H1 (cell line): ENCODE results near the gene MGAT4B. TPM values are rescaled to one million over a fixed set of nuclear protein-coding genes. Genes with fewer than 3 reads are reported as not detected.

Experiments
- CTCF ChIA-PET: fragments of 300-600 bp; sonication (Branson Sonifier 250); formaldehyde crosslinking; loops from one replicate; lab custom pipeline; 2021; ENCODE audit not compliant: partially characterized antibody; lab: Charles Lee
- POLR2A ChIA-PET: fragments of 300-600 bp; sonication (Branson Sonifier 250); formaldehyde crosslinking; loops from one replicate; lab custom pipeline; 2021; ENCODE audit warnings: inconsistent platforms; ENCODE audit not compliant: partially characterized antibody; lab: Charles Lee
- DNase-seq, 2 experiments: peaks; one replicate each; pipeline versions ENCODE4 v3.0.0 to v3.0.0-alpha.2; 2010 to 2022; ENCODE audit warnings: low spot score in 2 of 2, low read depth in 1 of 2, mixed read lengths in 1 of 2
- FAIRE-seq: peaks from 2 replicates; lab custom pipeline; 2011; peaks lifted over from hg19 to GRCh38; lab: Jason Lieb, UNC
- H2AFZ ChIP-seq: 2 replicates; pipeline ENCODE4 v1.8.1; 2012; ENCODE audit warnings: low read length, inconsistent platforms
- H2AK5ac ChIP-seq: 2 replicates; pipeline ENCODE4 v1.6.1; 2013; ENCODE audit warnings: low read depth, low read length
- H2BK120ac ChIP-seq: replicated peaks from 2 replicates; pipeline ENCODE3; 2013; ENCODE audit warnings: low read depth, low read length, inconsistent platforms
- H2BK12ac ChIP-seq: 2 replicates; pipeline ENCODE4 v1.6.1; 2013; ENCODE audit warnings: low read depth, low read length
- H2BK15ac ChIP-seq: 2 replicates; pipeline ENCODE4 v1.6.1; 2013; ENCODE audit warnings: low read length
- H2BK20ac ChIP-seq: 2 replicates; pipeline ENCODE4 v1.6.1; 2013; ENCODE audit warnings: low read length
- H2BK5ac ChIP-seq: 2 replicates; pipeline ENCODE4 v1.6.1; 2013; ENCODE audit warnings: low read depth, low read length
- H3K14ac ChIP-seq: 2 replicates; pipeline ENCODE4 v1.6.1; 2013; ENCODE audit warnings: inconsistent platforms; ENCODE audit not compliant: insufficient read length
- H3K18ac ChIP-seq: 2 replicates; pipeline ENCODE4 v1.6.1; 2013; ENCODE audit warnings: low read length; ENCODE audit errors: extremely low read depth
- H3K23ac ChIP-seq: 2 replicates; pipeline ENCODE4 v1.6.1; 2013; ENCODE audit warnings: inconsistent platforms; ENCODE audit not compliant: insufficient read length
- H3K23me2 ChIP-seq: 2 replicates; pipeline ENCODE4 v1.6.1; 2013; ENCODE audit warnings: low read depth, low read length
- H3K27ac ChIP-seq: 2 replicates; pipeline ENCODE4 v1.6.1; 2011; ENCODE audit warnings: low read depth, low read length, inconsistent platforms
- H3K27me3 ChIP-seq, 4 experiments: replicated peaks in 1 of 4; 1 replicate in 1 of 4; 2 replicates in 3 of 4; pipeline versions ENCODE4 v1.6.1 to v1.8.1; 2011 to 2013; ENCODE audit warnings: low read length in 3 of 4, mild to moderate bottlenecking in 3 of 4, inconsistent platforms in 2 of 4, mixed read lengths in 2 of 4, moderate library complexity in 1 of 4; ENCODE audit not compliant: control insufficient read depth in 3 of 4, insufficient read depth in 3 of 4; ENCODE audit errors: extremely low read depth in 1 of 4
- H3K36me3 ChIP-seq, 4 experiments: 2 replicates each; pipeline versions ENCODE4 v1.6.1 to v1.8.1; 2011 to 2013; ENCODE audit warnings: mild to moderate bottlenecking in 4 of 4, low read length in 3 of 4, moderate library complexity in 2 of 4, control low read depth in 1 of 4, inconsistent platforms in 1 of 4; ENCODE audit not compliant: insufficient read depth in 4 of 4, control insufficient read depth in 2 of 4
- H3K4ac ChIP-seq: replicated peaks from 2 replicates; pipeline ENCODE3; 2013; ENCODE audit warnings: low read length, low read depth, mixed read lengths, inconsistent platforms; ENCODE audit not compliant: insufficient read length
- H3K4me1 ChIP-seq, 4 experiments: replicated peaks in 1 of 4; 1 replicate in 1 of 4; 2 replicates in 3 of 4; pipeline versions ENCODE4 v1.6.1 to v1.8.1; 2011 to 2013; ENCODE audit warnings: low read length in 3 of 4, inconsistent platforms in 2 of 4, mixed read lengths in 1 of 4; ENCODE audit not compliant: insufficient read depth in 4 of 4, control insufficient read depth in 3 of 4
- H3K4me2 ChIP-seq, 2 experiments: 2 replicates each; pipeline versions ENCODE4 v1.6.1 to v1.8.1; 2011 to 2013; ENCODE audit warnings: low read depth in 2 of 2, low read length in 2 of 2, control low read depth in 1 of 2, inconsistent platforms in 1 of 2, mild to moderate bottlenecking in 1 of 2; ENCODE audit not compliant: insufficient read depth in 1 of 2
- H3K4me3 ChIP-seq, 4 experiments: fragments of 200-600, 300-600 bp in 1 of 4; sonication (generic), shearing (Covaris generic), sonication (Bioruptor Twin) in 1 of 4; 2 replicates each; pipeline versions ENCODE4 v1.5.1 to v1.8.1; 2011 to 2016; ENCODE audit warnings: low read length in 4 of 4, low read depth in 3 of 4, control low read depth in 2 of 4, inconsistent platforms in 2 of 4, mild to moderate bottlenecking in 2 of 4, mixed read lengths in 1 of 4, moderate library complexity in 1 of 4; ENCODE audit not compliant: insufficient read depth in 2 of 4; ENCODE audit errors: extremely low read depth in 1 of 4
- H3K56ac ChIP-seq: replicated peaks from 2 replicates; pipeline ENCODE3; 2013; ENCODE audit warnings: low read depth, mild to moderate bottlenecking, mixed read lengths, low read length, inconsistent platforms; ENCODE audit not compliant: insufficient read length
- H3K79me1 ChIP-seq: 2 replicates; pipeline ENCODE4 v1.6.1; 2013; ENCODE audit warnings: low read depth, low read length, control low read depth
- H3K79me2 ChIP-seq, 2 experiments: 2 replicates each; pipeline versions ENCODE4 v1.6.1 to v1.8.1; 2012 to 2013; ENCODE audit warnings: low read length in 2 of 2, mild to moderate bottlenecking in 2 of 2, inconsistent platforms in 1 of 2; ENCODE audit not compliant: insufficient read depth in 2 of 2, control insufficient read depth in 1 of 2
- H3K9ac ChIP-seq, 4 experiments: replicated peaks in 1 of 4; 1 replicate in 1 of 4; 2 replicates in 3 of 4; pipeline versions ENCODE4 v1.6.1 to v1.8.1; 2011 to 2013; ENCODE audit warnings: low read depth in 3 of 4, low read length in 3 of 4, control low read depth in 2 of 4, mild to moderate bottlenecking in 2 of 4, moderate library complexity in 2 of 4, inconsistent platforms in 1 of 4; ENCODE audit errors: extremely low read depth in 1 of 4
- H3K9me3 ChIP-seq, 2 experiments: 2 replicates each; pipeline versions ENCODE4 v1.6.1 to v1.8.1; 2012 to 2013; ENCODE audit warnings: mild to moderate bottlenecking in 2 of 2, moderate library complexity in 2 of 2, control low read depth in 1 of 2, inconsistent platforms in 1 of 2, low read depth in 1 of 2, low read length in 1 of 2, mixed read lengths in 1 of 2; ENCODE audit not compliant: insufficient read depth in 2 of 2
- H4K20me1 ChIP-seq, 2 experiments: replicated peaks in 1 of 2; 2 replicates each; pipeline versions ENCODE3 to v1.8.1; 2011 to 2013; ENCODE audit warnings: inconsistent platforms in 2 of 2, low read length in 2 of 2, mild to moderate bottlenecking in 1 of 2; ENCODE audit not compliant: insufficient read depth in 2 of 2, control insufficient read depth in 1 of 2
- H4K5ac ChIP-seq: 2 replicates; pipeline ENCODE4 v1.6.1; 2013; ENCODE audit warnings: low read length, low read depth, mixed read lengths, inconsistent platforms; ENCODE audit not compliant: insufficient read length
- H4K8ac ChIP-seq: 2 replicates; pipeline ENCODE4 v1.8.0; 2013; ENCODE audit warnings: mild to moderate bottlenecking, moderate library complexity, low read length, inconsistent platforms; ENCODE audit not compliant: insufficient read depth; ENCODE audit errors: extremely low read depth
- H4K91ac ChIP-seq: replicated peaks from 2 replicates; pipeline ENCODE3; 2013; ENCODE audit warnings: low read length, mixed read lengths, inconsistent platforms; ENCODE audit not compliant: insufficient read length
- CEBPB ChIP-seq: IDR thresholded peaks from 2 replicates; pipeline ENCODE4 v1.6.1; 2012; ENCODE audit warnings: low read depth, low read length
- CTBP2 ChIP-seq: IDR thresholded peaks from 2 replicates; pipeline ENCODE4 v1.7.0; 2011; ENCODE audit warnings: borderline replicate concordance, mild to moderate bottlenecking, moderate library complexity, mixed read lengths, low read length; ENCODE audit not compliant: insufficient read depth, insufficient read length
- EGR1 ChIP-seq: IDR thresholded peaks from 2 replicates; pipeline ENCODE4 v1.6.1; 2011; ENCODE audit warnings: low read depth, low read length, borderline replicate concordance
- FOSL1 ChIP-seq: IDR thresholded peaks from 2 replicates; pipeline ENCODE4 v1.6.1; 2011; ENCODE audit warnings: mild to moderate bottlenecking, low read depth, low read length, moderate library complexity; ENCODE audit not compliant: insufficient read depth
- MAX ChIP-seq: IDR thresholded peaks from 2 replicates; pipeline ENCODE4 v1.6.1; 2012; ENCODE audit warnings: inconsistent platforms
- NANOG ChIP-seq: IDR thresholded peaks from 2 replicates; pipeline ENCODE4 v1.6.1; 2011; ENCODE audit warnings: low read length, low read depth, mild to moderate bottlenecking, inconsistent platforms; ENCODE audit not compliant: insufficient read depth, poor library complexity, severe bottlenecking
- TAF7 ChIP-seq: optimal IDR thresholded peaks from 2 replicates; pipeline ENCODE3; 2011; ENCODE audit warnings: low read depth, mild to moderate bottlenecking, inconsistent platforms, low read length, moderate library complexity, borderline replicate concordance
- WGBS, 2 experiments: shearing (Covaris generic) in 1 of 2; methylation state at CpG; one replicate each; pipeline versions ENCODE4 v1.1.6 to v1.1.7; 2013 to 2015; ENCODE audit warnings: low lambda C conversion rate in 2 of 2, mixed read lengths in 2 of 2, inconsistent platforms in 1 of 2, low coverage in 1 of 2, missing lambda C conversion rate in 1 of 2; ENCODE audit not compliant: insufficient replicate concordance in 2 of 2, insufficient coverage in 1 of 2, insufficient read length in 1 of 2; ENCODE audit errors: extremely low coverage in 1 of 2, missing lambda C conversion rate in 1 of 2; 5-methylcytosine and 5-hydroxymethylcytosine counted together
- polyA plus RNA-seq, 7 experiments: library from polyadenylated mRNA; depleted of rRNA in 3 of 7; stranded (reverse) in 5 of 7; unstranded in 2 of 7; fragments of >200 nt in 5 of 7; fragments of 200-250 nt in 2 of 7; gene quantifications; 1 replicate in 5 of 7; 2 replicates in 1 of 7; 4 replicates in 1 of 7; pipeline versions ENCODE4 v1.2.1 to v1.2.3, GENCODE V29; 2011 to 2013; ENCODE audit warnings: missing spikeins in 2 of 7, mixed read lengths in 2 of 7
- total RNA-seq: library from RNA; stranded (reverse); fragmentation: NEBNext Ultra II Directional; extraction: Animal tissue kit (Norgen Biotek cat#: 25700); gene quantifications from 2 replicates; pipeline ENCODE4 v1.2.1, GENCODE V29; 2021
- TF ChIP-seq, protein P1 (sequence below): IDR thresholded peaks from 2 replicates; pipeline ENCODE4 v1.6.1; 2012; ENCODE audit warnings: inconsistent platforms

The MGAT4B gene
- total and polyA plus RNA-seq, 2 of the 8 experiments (the other 6 are each of a cell fraction or from before 2014, with no cell fraction given): 116 to 128 TPM

DNA sequence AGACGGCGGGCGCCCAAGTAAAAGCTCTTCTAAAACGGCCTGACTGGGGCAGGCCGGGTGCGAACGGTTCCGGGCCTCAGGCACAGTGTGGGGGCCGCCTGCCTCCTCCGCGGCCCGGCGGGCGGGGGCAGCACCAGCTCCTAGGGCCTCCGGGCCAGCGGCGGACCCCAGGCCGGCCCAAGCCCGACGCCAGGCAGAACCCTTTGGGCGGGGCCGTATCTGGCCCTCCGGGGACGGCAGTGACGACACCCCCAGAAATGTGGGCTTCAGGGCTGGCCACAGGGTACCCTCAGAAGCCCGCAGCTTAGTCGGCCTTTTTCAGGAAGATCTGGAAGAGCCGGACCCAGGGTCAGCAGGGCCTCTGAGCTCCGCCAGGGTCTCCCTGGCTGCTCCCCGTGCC lies 8.9 kb downstream of the MGAT4B start:
- H3K14ac ChIP-seq: no peak overlapping the region
- no peak overlapping the region for H3K27ac ChIP-seq
- H3K4me1 ChIP-seq: peaks cover 0 to 22% (median 18%) of the 10 kb centered on the region in 4 experiments; a peak in 5 of 7 replicates
- H2AK5ac ChIP-seq: no peak overlapping the region
- no peak overlapping the region for H3K4ac ChIP-seq
- no peak overlapping the region for H3K18ac ChIP-seq
- H4K5ac ChIP-seq: no peak overlapping the region
- peaks cover 0 to 2% (median 0%) of the 10 kb centered on the region in 4 experiments; a peak in 1 of 7 replicates for H3K27me3 ChIP-seq
- peaks cover 7% of the 10 kb centered on the region for H3K23me2 ChIP-seq
- H3K9ac ChIP-seq: no peak overlapping the region
- H2AFZ ChIP-seq: no peak overlapping the region
- no peak overlapping the region for H2BK20ac ChIP-seq
- CTCF ChIA-PET: interaction anchor here (1.1 to 2.4 kb wide), 7 partner anchors 10 to 129 kb away, joined by 3 to 6 read pairs (median 5); partner anchors contain the start of gene SQSTM1
- no peak overlapping the region for H2BK12ac ChIP-seq
- H2BK120ac ChIP-seq: no peak overlapping the region
- H3K9me3 ChIP-seq: no peaks in the 10 kb centered on the region
- POLR2A ChIA-PET: interaction anchor here (0.9 to 16.9 kb wide), 10 partner anchors 9 to 66 kb away, joined by 3 to 207 read pairs (median 4); partner anchors contain the start of genes MGAT4B and SQSTM1
- H3K79me2 ChIP-seq: no peaks in the 10 kb centered on the region
- H3K36me3 ChIP-seq: peaks cover 12 to 31% (median 27%) of the 10 kb centered on the region in 4 experiments
- no peak overlapping the region for H3K4me2 ChIP-seq
- H4K20me1 ChIP-seq: peaks cover 8 to 21% of the 10 kb centered on the region in 2 experiments
- DNase-seq (no peak), FAIRE-seq (no peak)
- H3K79me1 ChIP-seq: no peaks in the 10 kb centered on the region
- H3K23ac ChIP-seq: no peak overlapping the region
- H3K56ac ChIP-seq: no peak overlapping the region
- H2BK5ac ChIP-seq: no peak overlapping the region
- 93% methylated on average over 28 of the region's 30 CpGs; no CpG with 5 or more reads in 1 of the 2 experiments for WGBS, 2 experiments
- no peak overlapping the region for H2BK15ac ChIP-seq
- H4K8ac ChIP-seq: peak overlapping the region; percentile 74; the same call in 1 of the 2 replicates
- no peak overlapping the region for H3K4me3 ChIP-seq
- TF ChIP-seq, protein P1, sequence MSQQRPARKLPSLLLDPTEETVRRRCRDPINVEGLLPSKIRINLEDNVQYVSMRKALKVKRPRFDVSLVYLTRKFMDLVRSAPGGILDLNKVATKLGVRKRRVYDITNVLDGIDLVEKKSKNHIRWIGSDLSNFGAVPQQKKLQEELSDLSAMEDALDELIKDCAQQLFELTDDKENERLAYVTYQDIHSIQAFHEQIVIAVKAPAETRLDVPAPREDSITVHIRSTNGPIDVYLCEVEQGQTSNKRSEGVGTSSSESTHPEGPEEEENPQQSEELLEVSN: no peak
- TF ChIP-seq CEBPB (no peak), FOSL1 (no peak), MAX (no peak), EGR1 (no peak), TAF7 (no peak), NANOG (no peak), CTBP2 (no peak)
- TF ChIP-seq, all 59 proteins: peak for 0
- H4K91ac ChIP-seq: no peak overlapping the region
